ENCODE measurements around the gene IRF1. TPM values are rescaled to one million over a fixed set of nuclear protein-coding genes. Genes with fewer than 3 reads are reported as not detected.

IRF1 gene
- total RNA-seq, 1 experiment from 2014 or later: 30.1 TPM

GRCh38 chr5:132497488-132497997 is 7.0 kb upstream of the IRF1 start:
- intact Hi-C loops (cut with micrococcal nuclease): loop anchor here (1.0 to 10.0 kb wide), 3 partner anchors 79 to 203 kb away; partner anchors contain the start of gene SLC22A4
- Histone ChIP-seq H3K4me3 (replicated peaks in 1 of 2; ENCODE audit: low read depth in 1 of 2, low read length in 2 of 2) (peak overlapping the region; percentile 73 to 85), H3K9me3 (ENCODE audit: control insufficient read depth in 1 of 2, insufficient read depth in 1 of 2, low read depth in 1 of 2, low read length in 2 of 2) (no peaks in the 10 kb centered on the region), H2AFZ (ENCODE audit: low read depth, low read length, poor library complexity, severe bottlenecking) (no peak overlapping the region), H3K27ac (ENCODE audit: low read depth, low read length) (peak overlapping the region; percentile 90), H3K4me2 (ENCODE audit: low read length) (peak overlapping the region; percentile 90), H3K9me2 (ENCODE audit: insufficient read depth) (no peaks in the 10 kb centered on the region), H4K20me1 (ENCODE audit: insufficient read depth) (no peaks in the 10 kb centered on the region), H3K79me2 (ENCODE audit: insufficient read depth, low read length) (no peaks in the 10 kb centered on the region), H3K27me3 (ENCODE audit: insufficient read depth, low read length) (no peaks in the 10 kb centered on the region), H3K4me1 (ENCODE audit: control insufficient read depth in 1 of 2, insufficient read depth in 2 of 2, low read length in 2 of 2) (peaks cover 23 to 68% of the 10 kb centered on the region in 2 experiments), H3K36me3 (ENCODE audit: control insufficient read depth in 1 of 2, insufficient read depth in 2 of 2, low read length in 2 of 2) (no peaks in the 10 kb centered on the region), H3K9ac (ENCODE audit: low read length) (peak overlapping the region; percentile 72)
- no TSS peak for BruUV-seq (replicated peaks)
- ChIA-PET CTCF (interaction anchor here (1.3 to 3.2 kb wide), 3 partner anchors 9 to 321 kb away, joined by 3 to 24 read pairs (median 18); no protein-coding TSS in a partner anchor), RAD21 (ENCODE audit: low non-redundant PET in 1 of 2, low total read pairs in 2 of 2, uncharacterized antibody in 2 of 2, unreplicated experiment in 2 of 2) (interaction anchor here (0.6 to 3.6 kb wide), 3 partner anchors 77 to 110 kb away, joined by 3 to 12 read pairs (median 3); no protein-coding TSS in a partner anchor), POLR2A (interaction anchor here (0.9 to 1.6 kb wide), 5 partner anchors 7 to 110 kb away, joined by 3 to 5 read pairs (median 4); partner anchors contain the start of gene IRF1)
- DNase-seq (ENCODE audit: low read depth, low spot score): no peak
- TF ChIP-seq EZH2 (IDR thresholded peaks at IDR 0.05) (no peak), POLR2AphosphoS5 (IDR thresholded peaks at IDR 0.05; ENCODE audit: low read depth, low read length) (peak; percentile 62)
- ATAC-seq: peak; percentile 25

- DNase-seq (ENCODE audit: low read depth, low spot score) (no peak), ATAC-seq (peak; percentile 70)
- Histone ChIP-seq H3K4me3 (replicated peaks in 1 of 2; ENCODE audit: low read depth in 1 of 2, low read length in 2 of 2) (peak overlapping the region; percentile 73 to 85), H3K27ac (ENCODE audit: low read depth, low read length) (peak overlapping the region; percentile 90), H3K36me3 (ENCODE audit: control insufficient read depth in 1 of 2, insufficient read depth in 2 of 2, low read length in 2 of 2) (no peaks in the 10 kb centered on the region), H2AFZ (ENCODE audit: low read depth, low read length, poor library complexity, severe bottlenecking) (no peak overlapping the region), H3K9me2 (ENCODE audit: insufficient read depth) (no peaks in the 10 kb centered on the region), H3K9me3 (ENCODE audit: control insufficient read depth in 1 of 2, insufficient read depth in 1 of 2, low read depth in 1 of 2, low read length in 2 of 2) (no peaks in the 10 kb centered on the region), H3K79me2 (ENCODE audit: insufficient read depth, low read length) (no peaks in the 10 kb centered on the region), H4K20me1 (ENCODE audit: insufficient read depth) (no peaks in the 10 kb centered on the region), H3K27me3 (ENCODE audit: insufficient read depth, low read length) (no peaks in the 10 kb centered on the region), H3K9ac (ENCODE audit: low read length) (peak overlapping the region; percentile 72), H3K4me1 (ENCODE audit: control insufficient read depth in 1 of 2, insufficient read depth in 2 of 2, low read length in 2 of 2) (peaks cover 23 to 68% of the 10 kb centered on the region in 2 experiments), H3K4me2 (ENCODE audit: low read length) (peak overlapping the region; percentile 90)
- intact Hi-C loops (cut with micrococcal nuclease): loop anchor here (1.0 to 10.0 kb wide), 4 partner anchors 71 to 202 kb away; partner anchors contain the start of gene SLC22A4
- ChIA-PET CTCF (interaction anchor here (0.7 to 3.2 kb wide), 12 partner anchors 9 to 431 kb away, joined by 3 to 24 read pairs (median 4); no protein-coding TSS in a partner anchor), POLR2A (interaction anchor here (0.6 to 1.6 kb wide), 12 partner anchors 8 to 765 kb away, joined by 3 to 5 read pairs (median 4); no protein-coding TSS in a partner anchor), RAD21 (ENCODE audit: low non-redundant PET in 1 of 2, low total read pairs in 2 of 2, uncharacterized antibody in 2 of 2, unreplicated experiment in 2 of 2) (interaction anchor here (0.7 to 3.6 kb wide), 7 partner anchors 43 to 109 kb away, joined by 3 to 12 read pairs (median 4); no protein-coding TSS in a partner anchor)
- TF ChIP-seq POLR2AphosphoS5 (IDR thresholded peaks at IDR 0.05; ENCODE audit: low read depth, low read length) (peak; percentile 39; the same call in 1 of the 2 replicates), REST (IDR thresholded peaks at IDR 0.05; ENCODE audit: low read depth) (no peak), ZFX (IDR thresholded peaks at IDR 0.05) (peak; percentile 67)
- BruUV-seq (replicated peaks): TSS peak; percentile 73
Observed at GRCh38 chr5:132496631-132497487, 6.3 kb upstream of the IRF1 start.

Measured in HCT116 (cell line).